HCT116 (cell line): ENCODE results near the gene CASP1. TPM values are rescaled to one million over a fixed set of nuclear protein-coding genes. Genes with fewer than 3 reads are reported as not detected.

Source experiments
- ATAC-seq: fragments of 200-7000 bp; cut with Tn5 transposase; 2 replicates; pipeline ENCODE4 v1.9.1; 2020; ENCODE audit warnings: mild to moderate bottlenecking, moderate library complexity
- BruUV-seq: library from RNA; stranded (reverse); fragments of 400-500 nt; replicated peaks from 2 replicates; lab custom pipeline; 2021; lab: Mats Ljungman, UMichigan
- CTCF ChIA-PET: fragments of 300-600 bp; sonication (Branson Sonifier 250); formaldehyde crosslinking; loops from one replicate; lab custom pipeline; 2021; ENCODE audit warnings: antibody characterized with exemption; lab: Charles Lee
- POLR2A ChIA-PET: fragments of 300-600, 350-600 bp; sonication (Branson Sonifier 250); formaldehyde crosslinking; loops from one replicate; lab custom pipeline; 2021; ENCODE audit warnings: antibody characterized with exemption; lab: Charles Lee
- RAD21 ChIA-PET, 2 experiments: fragments of 300-600 bp; sonication (Branson Sonifier 250); formaldehyde crosslinking; loops; one replicate each; lab custom pipeline; 2023; ENCODE audit warnings: low total read pairs in 2 of 2; ENCODE audit not compliant: uncharacterized antibody in 2 of 2, unreplicated experiment in 2 of 2, low non-redundant PET in 1 of 2; lab: Charles Lee
- DNase-seq: peaks from one replicate; pipeline ENCODE4 v3.0.0-alpha.2; 2010; ENCODE audit warnings: low read depth, low spot score
- H2AFZ ChIP-seq: fragments of 200-600 bp; shearing (Covaris generic), sonication (generic); 2 replicates; pipeline ENCODE4 v1.6.1; 2017; ENCODE audit warnings: low read depth, mixed run types, mixed read lengths, antibody characterized with exemption, low read length; ENCODE audit not compliant: poor library complexity, severe bottlenecking
- H3K27ac ChIP-seq: 2 replicates; pipeline ENCODE4 v1.5.1; 2012; ENCODE audit warnings: low read depth, low read length
- H3K27me3 ChIP-seq: fragments of 200-600 bp; sonication (generic); 2 replicates; pipeline ENCODE4 v1.6.1; 2016; ENCODE audit warnings: mixed run types, low read length, mixed read lengths; ENCODE audit not compliant: insufficient read depth
- H3K36me3 ChIP-seq, 2 experiments: fragments of 200-500 bp in 1 of 2; fragments of 200-600 bp in 1 of 2; sonication (Bioruptor generic) in 1 of 2; sonication (generic) in 1 of 2; 2 replicates each; pipeline versions ENCODE4 v1.5.1 to v1.6.1; 2014 to 2016; ENCODE audit warnings: low read length in 2 of 2, inconsistent platforms in 1 of 2, mixed read lengths in 1 of 2, mixed run types in 1 of 2; ENCODE audit not compliant: insufficient read depth in 2 of 2, control insufficient read depth in 1 of 2
- H3K4me1 ChIP-seq, 2 experiments: fragments of 200-600 bp in 1 of 2; sonication (generic) in 1 of 2; 2 replicates each; pipeline versions ENCODE4 v1.5.1 to v1.6.1; 2012 to 2017; ENCODE audit warnings: low read length in 2 of 2, inconsistent platforms in 1 of 2, mild to moderate bottlenecking in 1 of 2, mixed read lengths in 1 of 2, mixed run types in 1 of 2, moderate library complexity in 1 of 2; ENCODE audit not compliant: insufficient read depth in 2 of 2, control insufficient read depth in 1 of 2
- H3K4me2 ChIP-seq: fragments of 200-600 bp; sonication (generic); 2 replicates; pipeline ENCODE4 v1.6.1; 2017; ENCODE audit warnings: mixed run types, low read length, mixed read lengths
- H3K4me3 ChIP-seq, 2 experiments: fragments of 200-600 bp in 1 of 2; sonication (generic) in 1 of 2; replicated peaks in 1 of 2; 2 replicates each; pipeline ENCODE4 v1.5.1; 2011 to 2016; ENCODE audit warnings: low read length in 2 of 2, control low read depth in 1 of 2, low read depth in 1 of 2, mild to moderate bottlenecking in 1 of 2, mixed read lengths in 1 of 2, mixed run types in 1 of 2
- H3K79me2 ChIP-seq: fragments of 200-600 bp; sonication (generic); 2 replicates; pipeline ENCODE4 v1.6.1; 2017; ENCODE audit warnings: mild to moderate bottlenecking, mixed run types, low read length, moderate library complexity, mixed read lengths; ENCODE audit not compliant: insufficient read depth
- H3K9ac ChIP-seq: fragments of 200-600 bp; sonication (generic); 2 replicates; pipeline ENCODE4 v1.6.1; 2016; ENCODE audit warnings: low read length, mixed read lengths
- H3K9me2 ChIP-seq: fragments of 200-600 bp; sonication (generic), shearing (Covaris generic); 2 replicates; pipeline ENCODE4 v1.6.1; 2017; ENCODE audit warnings: mixed run types, mild to moderate bottlenecking, moderate library complexity; ENCODE audit not compliant: insufficient read depth
- H3K9me3 ChIP-seq, 2 experiments: fragments of 200-500 bp in 1 of 2; fragments of 200-600 bp in 1 of 2; sonication (Bioruptor generic) in 1 of 2; sonication (generic) in 1 of 2; 2 replicates each; pipeline ENCODE4 v1.6.1; 2014 to 2017; ENCODE audit warnings: low read length in 2 of 2, mixed read lengths in 2 of 2, inconsistent platforms in 1 of 2, low read depth in 1 of 2, mild to moderate bottlenecking in 1 of 2, mixed run types in 1 of 2, moderate library complexity in 1 of 2; ENCODE audit not compliant: control insufficient read depth in 1 of 2, insufficient read depth in 1 of 2
- H4K20me1 ChIP-seq: fragments of 200-600 bp; sonication (generic), shearing (Covaris generic); 2 replicates; pipeline ENCODE4 v1.6.1; 2017; ENCODE audit warnings: mixed run types, mild to moderate bottlenecking, moderate library complexity; ENCODE audit not compliant: insufficient read depth
- CEBPB ChIP-seq: IDR thresholded peaks from 2 replicates; pipeline ENCODE4 v1.6.1; 2012; ENCODE audit warnings: low read depth
- EGR1 ChIP-seq: IDR thresholded peaks from 2 replicates; pipeline ENCODE4 v1.6.1; 2012; ENCODE audit warnings: low read depth
- ELF1 ChIP-seq: IDR thresholded peaks from 2 replicates; pipeline ENCODE4 v1.6.1; 2012; ENCODE audit warnings: low read depth, borderline replicate concordance
- EZH2 ChIP-seq: fragments of 200-600 bp; sonication (generic); IDR thresholded peaks from 2 replicates; pipeline ENCODE4 v1.6.1; 2017; ENCODE audit warnings: antibody characterized with exemption, mixed run types
- FOSL1 ChIP-seq: IDR thresholded peaks from 2 replicates; pipeline ENCODE4 v1.6.1; 2012; ENCODE audit warnings: low read depth
- POLR2A ChIP-seq: IDR thresholded peaks from 2 replicates; pipeline ENCODE4 v1.7.0; 2011; ENCODE audit warnings: borderline replicate concordance; ENCODE audit not compliant: insufficient read depth, insufficient read length; ENCODE audit errors: extremely low read depth
- POLR2AphosphoS5 ChIP-seq: IDR thresholded peaks from 2 replicates; pipeline ENCODE4 v1.6.1; 2011; ENCODE audit warnings: mild to moderate bottlenecking, low read depth, low read length, moderate library complexity
- RAD21 ChIP-seq: IDR thresholded peaks from 2 replicates; pipeline ENCODE4 v1.6.1; 2012; ENCODE audit warnings: low read depth, mild to moderate bottlenecking
- SP1 ChIP-seq: IDR thresholded peaks from 2 replicates; pipeline ENCODE4 v1.6.1; 2012; ENCODE audit warnings: low read depth
- SRF ChIP-seq: IDR thresholded peaks from 2 replicates; pipeline ENCODE4 v1.6.1; 2012; ENCODE audit warnings: low read depth
- TCF7L2 ChIP-seq: IDR thresholded peaks from 2 replicates; pipeline ENCODE4 v1.7.0; 2011; ENCODE audit warnings: borderline replicate concordance, inconsistent platforms; ENCODE audit not compliant: insufficient read depth, insufficient read length; ENCODE audit errors: extremely low read depth
- ZBTB33 ChIP-seq: IDR thresholded peaks from 2 replicates; pipeline ENCODE4 v1.6.1; 2011; ENCODE audit warnings: mild to moderate bottlenecking, low read length, moderate library complexity; ENCODE audit not compliant: insufficient replicate concordance; ENCODE audit errors: extremely low read depth
- ZFX ChIP-seq: fragments of 450-650 bp; IDR thresholded peaks from 2 replicates; pipeline ENCODE4 v1.6.1; 2017
- intact Hi-C: fragments of 100-400 bp; cut with micrococcal nuclease; formaldehyde crosslinking; loops from 2 replicates; pipeline ENCODE4 v1.10.0; 2022
- total RNA-seq: library from RNA; stranded (reverse); gene quantifications from one replicate; pipeline ENCODE4 v1.2.1, GENCODE V29; 2021; ENCODE audit not compliant: unreplicated experiment
- TF ChIP-seq, protein P1 (sequence below), 3 experiments: fragments of 200-600 bp in 1 of 3; sonication (generic) in 1 of 3; IDR thresholded peaks in 2 of 3; conservative IDR thresholded peaks in 1 of 3; 2 replicates each; pipeline ENCODE4 v1.5.1; 2012 to 2017; ENCODE audit warnings: low read depth in 2 of 3, low read length in 2 of 3, antibody characterized with exemption in 1 of 3, borderline replicate concordance in 1 of 3, control low read depth in 1 of 3, mild to moderate bottlenecking in 1 of 3, mixed read lengths in 1 of 3, mixed run types in 1 of 3, moderate library complexity in 1 of 3; ENCODE audit not compliant: insufficient read depth in 1 of 3
- TF ChIP-seq, protein P2 (sequence below): IDR thresholded peaks from 2 replicates; pipeline ENCODE4 v1.6.1; 2012

The CASP1 gene
- total RNA-seq, 1 experiment from 2014 or later: not detected

GRCh38 chr11:105000797-105001196, 34.1 kb downstream of the CASP1 start (continued):
- no peak for TF ChIP-seq POLR2AphosphoS5

DNA sequence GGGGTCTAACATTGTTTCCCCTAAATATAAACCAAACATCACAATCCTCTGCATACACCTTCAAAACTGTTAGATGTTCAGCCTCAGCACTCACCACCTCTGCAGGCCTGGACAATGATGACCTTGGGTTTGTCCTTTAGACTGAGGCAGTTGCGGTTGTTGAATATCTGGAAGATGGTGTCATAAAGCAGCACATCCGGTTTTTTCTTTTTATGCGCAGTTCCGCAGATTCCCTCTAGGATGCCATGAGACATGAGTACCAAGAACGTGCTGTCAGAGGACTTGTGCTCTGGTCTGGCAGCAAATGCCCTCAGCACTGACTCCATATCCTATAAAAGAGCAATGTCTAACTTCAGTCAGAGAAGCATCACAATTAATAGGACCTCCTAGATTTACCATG, 34.8 kb downstream of the CASP1 start:
- intact Hi-C loops: no loop called here
- no peak overlapping the region for H3K27ac ChIP-seq
- ATAC-seq: peak; percentile 83
- peak overlapping the region; percentile 82 for H2AFZ ChIP-seq
- H3K4me1 ChIP-seq: peaks cover 0 to 12% of the 10 kb centered on the region in 2 experiments; a peak in 2 of 4 replicates
- no peaks in the 10 kb centered on the region for H4K20me1 ChIP-seq
- CTCF ChIA-PET: interaction anchor here (1.2 kb wide), 1 partner anchor 9 kb away, joined by 4 read pairs; no protein-coding TSS in a partner anchor
- H3K27me3 ChIP-seq: no peaks in the 10 kb centered on the region
- TF ChIP-seq, protein P1, sequence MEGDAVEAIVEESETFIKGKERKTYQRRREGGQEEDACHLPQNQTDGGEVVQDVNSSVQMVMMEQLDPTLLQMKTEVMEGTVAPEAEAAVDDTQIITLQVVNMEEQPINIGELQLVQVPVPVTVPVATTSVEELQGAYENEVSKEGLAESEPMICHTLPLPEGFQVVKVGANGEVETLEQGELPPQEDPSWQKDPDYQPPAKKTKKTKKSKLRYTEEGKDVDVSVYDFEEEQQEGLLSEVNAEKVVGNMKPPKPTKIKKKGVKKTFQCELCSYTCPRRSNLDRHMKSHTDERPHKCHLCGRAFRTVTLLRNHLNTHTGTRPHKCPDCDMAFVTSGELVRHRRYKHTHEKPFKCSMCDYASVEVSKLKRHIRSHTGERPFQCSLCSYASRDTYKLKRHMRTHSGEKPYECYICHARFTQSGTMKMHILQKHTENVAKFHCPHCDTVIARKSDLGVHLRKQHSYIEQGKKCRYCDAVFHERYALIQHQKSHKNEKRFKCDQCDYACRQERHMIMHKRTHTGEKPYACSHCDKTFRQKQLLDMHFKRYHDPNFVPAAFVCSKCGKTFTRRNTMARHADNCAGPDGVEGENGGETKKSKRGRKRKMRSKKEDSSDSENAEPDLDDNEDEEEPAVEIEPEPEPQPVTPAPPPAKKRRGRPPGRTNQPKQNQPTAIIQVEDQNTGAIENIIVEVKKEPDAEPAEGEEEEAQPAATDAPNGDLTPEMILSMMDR (IDR thresholded peaks at IDR 0.05 in 2 of 3, conservative IDR thresholded peaks at IDR 0.05 in 1 of 3; ENCODE audit: borderline replicate concordance in 1 of 3, insufficient read depth in 1 of 3, low read depth in 2 of 3, low read length in 2 of 3): peak in 2 of 3 experiments; percentile 36 to 40; a peak in 3 of 6 replicates
- no peak for TF ChIP-seq POLR2AphosphoS5
- H3K36me3 ChIP-seq: no peaks in the 10 kb centered on the region
- no peak overlapping the region for H3K9ac ChIP-seq
- POLR2A ChIA-PET: no interaction called here
- H3K9me3 ChIP-seq: no peaks in the 10 kb centered on the region
- no peak overlapping the region for H3K4me3 ChIP-seq
- H3K79me2 ChIP-seq: no peaks in the 10 kb centered on the region
- H3K4me2 ChIP-seq: 0 out of 2 replicates have a peak overlapping the region, but pooled peaks have one; percentile 18
- no TSS peak for BruUV-seq
- peak; percentile 37 for DNase-seq
- no peaks in the 10 kb centered on the region for H3K9me2 ChIP-seq
- RAD21 ChIA-PET: no interaction called here

- Histone ChIP-seq H2AFZ (peak overlapping the region; percentile 82), H3K9me3 (no peaks in the 10 kb centered on the region), H3K27me3 (no peaks in the 10 kb centered on the region), H3K4me3 (no peak overlapping the region), H3K27ac (no peak overlapping the region), H3K4me2 (0 out of 2 replicates have a peak overlapping the region, but pooled peaks have one; percentile 18), H3K9ac (no peak overlapping the region), H3K79me2 (no peaks in the 10 kb centered on the region), H3K36me3 (no peaks in the 10 kb centered on the region), H4K20me1 (no peaks in the 10 kb centered on the region), H3K4me1 (peaks cover 0 to 12% of the 10 kb centered on the region in 2 experiments; a peak in 2 of 4 replicates), H3K9me2 (no peaks in the 10 kb centered on the region)
- CTCF ChIA-PET: no interaction called here
- ATAC-seq (no peak), DNase-seq (no peak)
- RAD21 ChIA-PET: no interaction called here
- POLR2A ChIA-PET: no interaction called here
- no TSS peak for BruUV-seq
- intact Hi-C loops: no loop called here
- no peak for TF ChIP-seq ZBTB33
- no peak for TF ChIP-seq SRF
- no peak for TF ChIP-seq ELF1
- TF ChIP-seq CEBPB: no peak
- no peak for TF ChIP-seq TCF7L2
- no peak for TF ChIP-seq ZFX
- TF ChIP-seq, protein P2, sequence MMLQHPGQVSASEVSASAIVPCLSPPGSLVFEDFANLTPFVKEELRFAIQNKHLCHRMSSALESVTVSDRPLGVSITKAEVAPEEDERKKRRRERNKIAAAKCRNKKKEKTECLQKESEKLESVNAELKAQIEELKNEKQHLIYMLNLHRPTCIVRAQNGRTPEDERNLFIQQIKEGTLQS: no peak
- no peak for TF ChIP-seq SP1
- TF ChIP-seq FOSL1: no peak
- no peak for TF ChIP-seq EGR1
- no peak for TF ChIP-seq POLR2AphosphoS5
- no peak for TF ChIP-seq EZH2
- no peak for TF ChIP-seq RAD21
- TF ChIP-seq POLR2A: no peak
Measured at GRCh38 chr11:104999721-105000120, 35.2 kb downstream of the CASP1 start.
